Panc1 (cell line): ENCODE measurements around the gene MPP3. TPM values are rescaled to one million over a fixed set of nuclear protein-coding genes. Genes with fewer than 3 reads are reported as not detected.

Experiments used
- ATAC-seq: fragments of 200-7000 bp; cut with Tn5 transposase; 2 replicates; pipeline ENCODE4 v1.9.1; 2020; ENCODE audit warnings: mild to moderate bottlenecking, moderate library complexity
- BruUV-seq: library from RNA; stranded (reverse); fragments of 400-500 nt; replicated peaks from 2 replicates; lab custom pipeline; 2021; lab: Mats Ljungman, UMichigan
- CTCF ChIA-PET: fragments of 300-600 bp; sonication (Branson Sonifier 250); formaldehyde crosslinking; loops from one replicate; lab custom pipeline; 2022; ENCODE audit warnings: antibody characterized with exemption; lab: Charles Lee
- POLR2A ChIA-PET: fragments of 300-600 bp; sonication (Branson Sonifier 250); formaldehyde crosslinking; loops from one replicate; lab custom pipeline; 2022; ENCODE audit warnings: antibody characterized with exemption; lab: Charles Lee
- DNase-seq: peaks from one replicate; pipeline ENCODE4 v3.0.0-alpha.2; 2010; ENCODE audit warnings: low read depth, low spot score
- H3K27ac ChIP-seq: 2 replicates; pipeline ENCODE4 v1.5.1; 2011; ENCODE audit warnings: mild to moderate bottlenecking, low read length, inconsistent platforms
- H3K27me3 ChIP-seq: fragments of 200-500 bp; sonication (Bioruptor generic); 2 replicates; pipeline ENCODE4 v1.6.0; 2014; ENCODE audit warnings: low read length, inconsistent platforms; ENCODE audit not compliant: control insufficient read depth, insufficient read depth
- H3K36me3 ChIP-seq: fragments of 200-500 bp; sonication (Bioruptor generic); 2 replicates; pipeline ENCODE4 v1.5.1; 2014; ENCODE audit warnings: inconsistent platforms, mild to moderate bottlenecking, low read length, moderate library complexity; ENCODE audit not compliant: control insufficient read depth, insufficient read depth
- H3K4me1 ChIP-seq: 2 replicates; pipeline ENCODE4 v1.5.1; 2011; ENCODE audit warnings: inconsistent platforms, mild to moderate bottlenecking, low read length, moderate library complexity; ENCODE audit not compliant: control insufficient read depth, insufficient read depth
- H3K4me3 ChIP-seq, 2 experiments: 2 replicates each; pipeline ENCODE4 v1.5.1; 2011 to 2012; ENCODE audit warnings: low read depth in 2 of 2, low read length in 2 of 2, mild to moderate bottlenecking in 2 of 2, inconsistent platforms in 1 of 2, moderate library complexity in 1 of 2
- H3K9me3 ChIP-seq: fragments of 200-500 bp; sonication (Bioruptor generic); 2 replicates; pipeline ENCODE4 v1.5.1; 2014; ENCODE audit warnings: low read depth, mild to moderate bottlenecking, inconsistent platforms, low read length, moderate library complexity; ENCODE audit not compliant: control insufficient read depth, insufficient read depth
- CTCF ChIP-seq: fragments of 450-650 bp; IDR thresholded peaks from 2 replicates; pipeline ENCODE4 v1.5.1; 2017; ENCODE audit warnings: mild to moderate bottlenecking
- POLR2AphosphoS5 ChIP-seq: IDR thresholded peaks from 2 replicates; pipeline ENCODE4 v1.6.1; 2012; ENCODE audit warnings: mild to moderate bottlenecking, low read depth, low read length, moderate library complexity
- REST ChIP-seq, 2 experiments: IDR thresholded peaks; 2 replicates each; pipeline ENCODE4 v1.6.1; 2011 to 2012; ENCODE audit warnings: low read depth in 2 of 2, control low read depth in 1 of 2, low read length in 1 of 2, mild to moderate bottlenecking in 1 of 2, moderate library complexity in 1 of 2; ENCODE audit not compliant: insufficient read depth in 1 of 2
- SIN3A ChIP-seq: IDR thresholded peaks from 2 replicates; pipeline ENCODE4 v1.6.1; 2012; ENCODE audit warnings: low read depth, mild to moderate bottlenecking, low read length, moderate library complexity, borderline replicate concordance; ENCODE audit not compliant: insufficient read depth
- TCF7L2 ChIP-seq: IDR thresholded peaks from 2 replicates; pipeline ENCODE4 v1.6.1; 2011; ENCODE audit warnings: mild to moderate bottlenecking, low read depth, low read length, inconsistent platforms
- in situ Hi-C: cut with HindIII; loops from 2 replicates; pipeline ENCODE4 v1.10.0; 2016; ENCODE audit warnings: low sequenced_read_pairs, low pct_unique_long_range_greater_than_20kb
- intact Hi-C: fragments of 100-400 bp; cut with micrococcal nuclease; formaldehyde crosslinking; loops from one replicate; pipeline ENCODE4 v1.10.0; 2022; ENCODE audit not compliant: unreplicated experiment
- total RNA-seq: library from RNA; stranded (reverse); gene quantifications from one replicate; pipeline ENCODE4 v1.2.1, GENCODE V29; 2021; ENCODE audit not compliant: unreplicated experiment

MPP3 gene
- total RNA-seq, 1 experiment from 2014 or later = 7.1 TPM

GRCh38 chr17:43845766-43846165, 12.8 kb upstream of the MPP3 start:
- Histone ChIP-seq H3K36me3 (no peaks in the 10 kb centered on the region), H3K4me3 (no peak overlapping the region), H3K9me3 (no peaks in the 10 kb centered on the region), H3K27me3 (no peaks in the 10 kb centered on the region), H3K4me1 (peaks cover 11% of the 10 kb centered on the region), H3K27ac (no peak overlapping the region)
- ATAC-seq (no peak), DNase-seq (no peak)
- ChIA-PET CTCF (interaction anchor here (0.5 to 1.1 kb wide), 5 partner anchors 26 to 292 kb away, joined by 3 to 4 read pairs (median 3); no protein-coding TSS in a partner anchor), POLR2A (no interaction called here)
- no TSS peak for BruUV-seq
- TF ChIP-seq REST (IDR thresholded peaks at IDR 0.05; ENCODE audit: insufficient read depth in 1 of 2, low read depth in 2 of 2, low read length in 1 of 2) (no peak), CTCF (no peak), TCF7L2 (no peak), POLR2AphosphoS5 (no peak), SIN3A (no peak)
- in situ Hi-C loops = no loop called here
- intact Hi-C loops = no loop called here

- no peak for ATAC-seq
- no TSS peak for BruUV-seq
- POLR2A ChIA-PET = no interaction called here
- Histone ChIP-seq H3K4me1 (peaks cover 25% of the 10 kb centered on the region), H3K9me3 (no peaks in the 10 kb centered on the region), H3K4me3 (no peak overlapping the region), H3K36me3 (no peaks in the 10 kb centered on the region), H3K27ac (no peak overlapping the region), H3K27me3 (no peaks in the 10 kb centered on the region)
- intact Hi-C loops (no loop called here), in situ Hi-C loops (no loop called here)
- TF ChIP-seq POLR2AphosphoS5 (no peak), SIN3A (no peak), REST (IDR thresholded peaks at IDR 0.05; ENCODE audit: insufficient read depth in 1 of 2, low read depth in 2 of 2, low read length in 1 of 2) (no peak), TCF7L2 (no peak), CTCF (no peak)
- no peak for DNase-seq
- CTCF ChIA-PET = no interaction called here
Measured at GRCh38 chr17:43844241-43844640, 11.3 kb upstream of the MPP3 start.
